ENCODE results near the gene SLAMF9.

DNA sequence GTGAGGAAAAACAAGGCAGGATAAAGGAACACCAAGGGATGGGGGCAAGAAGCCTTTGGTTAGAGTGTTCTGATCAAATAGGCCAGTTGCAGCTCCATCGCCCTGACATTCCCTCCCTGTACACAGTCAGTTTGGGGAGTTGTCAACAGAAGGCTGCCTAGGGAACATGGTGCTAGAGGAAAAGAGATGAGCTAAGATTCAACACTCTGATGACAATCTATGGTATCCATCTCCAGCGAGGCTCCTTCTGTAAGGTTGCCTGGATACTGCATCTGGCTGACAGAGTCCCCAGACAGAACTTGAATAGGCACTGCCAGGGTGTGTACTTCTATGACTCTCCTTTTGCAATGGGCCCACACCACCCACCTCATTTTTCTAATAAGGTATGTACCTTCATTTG is 11.2 kb upstream of the SLAMF9 start:
- TF ChIP-seq, protein P1, sequence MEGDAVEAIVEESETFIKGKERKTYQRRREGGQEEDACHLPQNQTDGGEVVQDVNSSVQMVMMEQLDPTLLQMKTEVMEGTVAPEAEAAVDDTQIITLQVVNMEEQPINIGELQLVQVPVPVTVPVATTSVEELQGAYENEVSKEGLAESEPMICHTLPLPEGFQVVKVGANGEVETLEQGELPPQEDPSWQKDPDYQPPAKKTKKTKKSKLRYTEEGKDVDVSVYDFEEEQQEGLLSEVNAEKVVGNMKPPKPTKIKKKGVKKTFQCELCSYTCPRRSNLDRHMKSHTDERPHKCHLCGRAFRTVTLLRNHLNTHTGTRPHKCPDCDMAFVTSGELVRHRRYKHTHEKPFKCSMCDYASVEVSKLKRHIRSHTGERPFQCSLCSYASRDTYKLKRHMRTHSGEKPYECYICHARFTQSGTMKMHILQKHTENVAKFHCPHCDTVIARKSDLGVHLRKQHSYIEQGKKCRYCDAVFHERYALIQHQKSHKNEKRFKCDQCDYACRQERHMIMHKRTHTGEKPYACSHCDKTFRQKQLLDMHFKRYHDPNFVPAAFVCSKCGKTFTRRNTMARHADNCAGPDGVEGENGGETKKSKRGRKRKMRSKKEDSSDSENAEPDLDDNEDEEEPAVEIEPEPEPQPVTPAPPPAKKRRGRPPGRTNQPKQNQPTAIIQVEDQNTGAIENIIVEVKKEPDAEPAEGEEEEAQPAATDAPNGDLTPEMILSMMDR (IDR thresholded peaks at IDR 0.05; ENCODE audit: low read depth, low read length), result no peak
- TF ChIP-seq EZH2phosphoT487 (IDR thresholded peaks at IDR 0.05; ENCODE audit: low read depth), result no peak

Measured in OCI-LY3 (cell line).